Activated CD4-positive, alpha-beta T cell treated with anti-CD3 and anti-CD28 coated beads, Interleukin-2, amount 50 U/mL, for 1 hour (primary cell): Measurements from ENCODE around the gene ADISSP.

Experiments
- DNase-seq: peaks from one replicate; pipeline ENCODE4 v3.0.0-alpha.2; 2020

Gene ADISSP

DNA sequence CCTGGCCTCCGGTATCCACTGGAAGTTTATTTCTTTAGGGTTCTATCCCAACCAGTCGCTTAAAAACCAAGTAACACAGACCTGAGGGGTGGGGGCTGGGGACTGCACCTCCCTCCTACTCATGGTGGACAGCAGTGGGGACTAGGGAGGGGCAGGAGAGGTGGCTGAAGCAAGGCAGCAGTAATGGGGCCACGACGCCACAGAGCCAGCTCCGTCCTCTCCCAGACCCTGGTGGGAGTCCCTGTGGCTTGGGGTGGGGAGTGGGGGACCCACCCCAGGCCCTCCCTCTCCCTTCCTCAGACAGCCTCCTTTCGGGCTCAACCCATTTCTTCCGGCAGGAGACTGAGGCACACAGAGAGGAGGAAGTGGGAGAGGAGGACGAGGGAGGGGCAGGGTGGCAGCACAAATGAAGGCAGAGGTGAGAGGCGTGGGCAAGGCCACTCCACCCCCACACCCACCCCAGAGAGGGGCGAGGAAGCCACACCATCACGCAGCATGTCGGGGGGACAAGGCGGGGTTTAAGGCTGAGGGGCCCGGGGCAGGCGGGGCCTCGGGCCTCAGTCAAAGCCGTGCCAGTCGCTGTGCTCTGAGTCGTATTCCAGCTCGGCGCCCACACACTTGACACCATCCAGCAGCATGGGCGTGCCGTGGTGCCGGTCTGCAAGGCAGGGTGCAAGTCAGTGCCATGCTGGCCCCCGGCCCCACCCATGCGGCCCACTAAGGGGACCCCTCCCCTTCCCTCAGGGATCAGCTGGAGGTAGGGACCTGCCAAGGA, 13.9 kb downstream of the ADISSP start:
- no peak for DNase-seq

DNA sequence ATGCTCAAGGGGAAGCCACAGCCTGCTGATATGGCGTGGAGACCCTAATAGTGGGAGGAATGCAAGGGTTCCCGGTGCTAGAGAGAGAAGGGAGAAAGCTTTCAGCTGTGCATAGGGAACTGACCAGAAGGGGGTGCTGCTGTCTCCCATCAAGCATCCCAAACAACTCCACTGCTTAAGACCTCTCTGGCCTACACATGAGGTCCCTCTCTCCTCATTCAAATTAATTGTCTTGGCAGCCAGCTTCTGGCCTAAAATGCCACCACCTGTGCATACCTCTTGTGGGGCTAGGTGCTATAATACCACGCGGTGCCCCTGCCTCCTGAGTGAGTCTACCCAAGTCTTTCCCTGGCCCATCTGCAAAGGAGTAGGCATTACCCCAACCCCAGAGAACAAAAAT, 14.5 kb downstream of the ADISSP start:
- peak; percentile 63 for DNase-seq

DNA sequence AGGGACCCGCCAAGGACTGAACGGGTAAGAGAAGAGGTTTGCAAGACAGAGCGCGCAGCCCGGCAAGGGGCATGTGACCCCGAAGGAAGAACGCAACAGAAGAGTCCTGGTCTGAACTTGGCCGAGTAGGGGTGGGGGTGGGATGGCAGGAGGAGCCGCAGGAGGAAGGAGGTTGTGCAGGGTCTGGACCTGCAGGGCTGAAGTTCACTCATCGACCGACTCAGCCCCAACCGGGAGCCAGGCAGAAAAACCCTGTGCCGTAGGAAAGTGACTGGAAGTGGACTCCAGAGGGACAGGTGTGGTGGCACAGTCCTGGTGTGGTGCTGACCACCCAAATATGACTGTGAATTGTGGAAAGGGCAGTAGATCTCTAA, 15.2 kb downstream of the ADISSP start:
- DNase-seq, result no peak

DNA sequence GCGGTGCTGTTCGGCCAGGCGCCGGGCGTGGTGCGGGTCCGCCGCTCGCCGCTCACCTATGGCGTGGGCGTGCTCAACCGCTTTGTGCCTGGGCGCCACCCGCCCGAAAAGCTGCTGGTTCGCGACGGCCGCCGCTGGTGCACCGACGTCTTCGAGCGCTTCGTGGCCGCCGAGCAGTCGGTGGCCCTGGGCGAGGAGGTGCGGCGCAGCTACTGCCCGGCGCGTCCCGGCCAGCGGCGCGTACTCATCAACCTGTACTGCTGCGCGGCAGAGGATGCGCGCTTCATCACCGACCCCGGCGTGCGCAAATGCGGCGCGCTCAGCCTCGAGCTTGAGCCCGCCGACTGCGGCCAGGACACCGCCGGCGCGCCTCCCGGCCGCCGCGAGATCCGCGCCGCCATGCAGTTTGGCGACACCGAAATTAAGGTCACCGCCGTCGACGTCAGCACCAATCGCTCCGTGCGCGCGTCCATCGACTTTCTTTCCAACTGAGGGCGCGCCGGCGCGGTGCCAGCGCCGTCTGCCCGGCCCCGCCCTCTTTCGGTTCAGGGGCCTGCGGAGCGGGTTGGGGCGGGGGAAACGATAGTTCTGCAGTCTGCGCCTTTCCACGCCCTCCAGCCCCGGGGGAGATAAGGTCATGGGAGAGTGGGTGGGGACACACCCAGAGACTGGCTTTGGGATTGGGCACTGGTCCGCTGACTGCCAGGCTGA, 15.7 kb downstream of the ADISSP start:
- DNase-seq, result peak; percentile 67

DNA sequence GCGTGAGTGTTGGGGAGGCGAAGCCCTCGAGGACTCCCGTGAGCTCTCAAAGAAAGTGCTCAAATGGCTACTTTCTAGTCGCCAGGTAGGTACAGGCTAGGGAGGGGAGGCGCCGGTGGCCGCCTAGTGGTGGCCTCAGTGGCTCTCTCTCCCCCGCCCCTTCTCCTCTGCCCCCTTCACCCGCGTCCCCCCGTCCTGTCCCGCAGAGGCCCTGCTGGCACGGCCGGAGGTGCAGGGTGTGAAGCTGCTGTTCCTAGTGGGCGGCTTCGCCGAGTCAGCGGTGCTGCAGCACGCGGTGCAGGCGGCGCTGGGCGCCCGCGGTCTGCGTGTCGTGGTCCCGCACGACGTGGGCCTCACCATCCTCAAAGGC, 16.3 kb downstream of the ADISSP start:
- DNase-seq, result no peak

DNA sequence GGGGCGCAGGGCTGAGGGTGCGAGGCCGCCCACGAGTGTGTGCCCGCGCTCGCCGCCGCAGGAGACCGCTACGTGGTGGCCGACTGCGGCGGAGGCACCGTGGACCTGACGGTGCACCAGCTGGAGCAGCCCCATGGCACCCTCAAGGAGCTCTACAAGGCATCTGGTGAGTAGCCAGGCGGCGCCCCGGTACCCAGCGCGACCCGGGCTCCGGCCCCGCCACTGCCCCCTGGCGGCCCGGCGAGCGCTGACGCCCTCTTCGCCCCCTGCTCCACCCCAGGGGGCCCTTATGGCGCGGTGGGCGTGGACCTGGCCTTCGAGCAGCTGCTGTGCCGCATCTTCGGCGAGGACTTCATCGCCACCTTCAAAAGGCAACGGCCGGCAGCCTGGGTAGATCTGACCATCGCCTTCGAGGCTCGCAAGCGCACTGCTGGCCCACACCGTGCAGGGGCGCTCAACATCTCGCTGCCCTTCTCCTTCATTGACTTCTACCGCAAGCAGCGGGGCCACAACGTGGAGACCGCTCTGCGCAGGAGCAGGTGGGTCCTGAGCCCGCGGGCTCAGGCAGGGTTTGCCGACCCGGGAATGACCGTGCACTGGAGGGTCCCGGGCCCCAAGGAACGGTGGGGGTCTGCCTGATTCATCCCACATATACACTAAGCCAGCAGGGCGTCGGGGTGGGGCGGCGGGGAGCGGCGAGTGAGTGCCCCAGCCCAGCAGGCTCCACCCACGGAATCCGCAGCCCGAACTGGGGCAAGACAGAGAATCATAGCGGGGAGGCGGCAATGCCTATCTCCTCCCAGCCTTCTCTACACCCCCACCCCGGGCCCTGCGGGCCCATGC, 17.6 kb downstream of the ADISSP start:
- peak; percentile 17 for DNase-seq

DNA sequence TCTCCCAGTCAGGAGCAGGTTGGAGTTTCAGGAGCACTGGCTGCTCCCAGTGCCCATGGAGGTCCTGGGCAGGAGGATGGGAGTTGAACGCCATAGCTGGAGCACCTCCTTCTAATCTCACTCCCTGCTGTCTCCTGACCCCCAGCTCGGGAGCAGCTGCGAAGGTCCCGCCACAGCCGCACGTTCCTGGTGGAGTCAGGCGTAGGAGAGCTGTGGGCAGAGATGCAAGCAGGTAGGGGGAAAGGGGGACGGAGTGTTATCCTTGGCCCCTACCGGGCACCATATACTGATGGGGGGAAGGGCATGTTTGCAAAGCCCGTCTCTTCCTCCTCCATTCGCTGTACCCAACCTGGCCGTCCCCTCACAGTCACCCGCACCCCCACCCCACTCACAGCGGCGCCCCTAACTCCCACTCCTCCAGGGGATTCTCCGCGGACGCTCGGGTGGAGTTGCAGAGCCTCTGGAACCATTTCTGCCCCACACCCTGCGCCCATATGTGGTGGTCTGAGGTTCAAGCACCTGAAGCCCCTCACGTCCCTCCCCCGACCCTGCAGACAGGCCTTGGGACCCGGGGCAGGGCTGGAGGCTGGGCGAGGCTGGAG, 18.4 kb downstream of the ADISSP start:
- DNase-seq, result no peak

DNA sequence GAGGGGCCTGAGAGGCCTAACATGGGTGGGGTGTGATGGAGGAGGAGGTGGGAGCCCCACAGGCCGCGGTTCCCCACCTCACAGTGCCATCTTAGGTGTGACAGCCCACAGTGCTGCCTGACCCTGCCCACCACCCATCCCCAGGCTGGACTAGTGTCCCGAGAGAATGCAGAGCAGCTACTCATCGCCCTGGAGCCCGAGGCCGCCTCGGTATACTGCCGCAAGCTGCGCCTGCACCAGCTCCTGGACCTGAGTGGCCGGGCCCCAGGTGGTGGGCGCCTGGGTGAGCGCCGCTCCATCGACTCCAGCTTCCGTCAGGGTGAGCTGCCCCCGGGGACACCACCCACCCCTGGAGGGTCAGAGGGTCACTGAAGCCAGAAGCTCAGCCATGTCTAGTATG, 19.5 kb downstream of the ADISSP start:
- no peak for DNase-seq

DNA sequence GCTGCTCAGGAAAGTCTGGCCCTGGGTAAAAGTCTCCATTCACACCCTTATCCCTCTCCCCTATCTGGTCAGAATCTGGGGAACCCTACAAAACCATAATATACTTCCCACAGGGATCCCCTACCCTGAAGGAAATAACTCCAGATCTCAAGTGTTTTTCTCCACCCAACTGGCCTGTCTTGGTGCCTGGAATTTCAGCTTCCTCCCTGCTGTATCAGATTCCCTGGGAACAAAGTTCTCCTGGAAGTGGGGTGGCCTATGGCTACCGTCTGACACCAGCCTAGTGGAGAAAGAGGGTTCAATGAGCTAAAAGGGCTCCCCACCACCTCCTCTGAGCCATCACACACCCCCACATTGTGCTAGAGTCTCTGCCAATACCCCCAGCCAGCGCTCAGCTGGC, 20.1 kb downstream of the ADISSP start:
- no peak for DNase-seq

DNA sequence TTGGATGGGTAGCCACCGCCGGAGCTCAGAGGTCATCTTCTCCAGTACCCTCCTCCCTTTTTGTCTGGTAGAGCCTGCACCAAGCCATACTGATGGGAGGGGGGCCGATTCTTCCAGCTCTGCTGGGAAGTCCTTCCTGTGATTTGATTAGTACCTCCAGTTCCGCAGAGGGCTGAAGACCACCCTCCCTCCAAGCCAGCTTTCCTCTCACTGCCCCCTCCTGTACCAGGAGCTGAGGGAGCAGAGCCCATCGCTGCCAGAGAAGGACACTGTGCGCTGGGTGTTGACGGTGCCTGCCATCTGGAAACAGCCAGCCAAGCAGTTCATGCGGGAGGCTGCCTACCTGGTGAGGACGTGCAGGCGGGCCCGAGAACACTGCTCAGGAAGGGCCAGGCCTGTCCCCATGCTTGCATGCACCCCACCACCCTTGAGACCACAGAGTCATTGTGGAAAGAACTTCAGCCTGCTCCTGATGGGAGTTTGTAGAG, 21.8 kb downstream of the ADISSP start:
- no peak for DNase-seq

DNA sequence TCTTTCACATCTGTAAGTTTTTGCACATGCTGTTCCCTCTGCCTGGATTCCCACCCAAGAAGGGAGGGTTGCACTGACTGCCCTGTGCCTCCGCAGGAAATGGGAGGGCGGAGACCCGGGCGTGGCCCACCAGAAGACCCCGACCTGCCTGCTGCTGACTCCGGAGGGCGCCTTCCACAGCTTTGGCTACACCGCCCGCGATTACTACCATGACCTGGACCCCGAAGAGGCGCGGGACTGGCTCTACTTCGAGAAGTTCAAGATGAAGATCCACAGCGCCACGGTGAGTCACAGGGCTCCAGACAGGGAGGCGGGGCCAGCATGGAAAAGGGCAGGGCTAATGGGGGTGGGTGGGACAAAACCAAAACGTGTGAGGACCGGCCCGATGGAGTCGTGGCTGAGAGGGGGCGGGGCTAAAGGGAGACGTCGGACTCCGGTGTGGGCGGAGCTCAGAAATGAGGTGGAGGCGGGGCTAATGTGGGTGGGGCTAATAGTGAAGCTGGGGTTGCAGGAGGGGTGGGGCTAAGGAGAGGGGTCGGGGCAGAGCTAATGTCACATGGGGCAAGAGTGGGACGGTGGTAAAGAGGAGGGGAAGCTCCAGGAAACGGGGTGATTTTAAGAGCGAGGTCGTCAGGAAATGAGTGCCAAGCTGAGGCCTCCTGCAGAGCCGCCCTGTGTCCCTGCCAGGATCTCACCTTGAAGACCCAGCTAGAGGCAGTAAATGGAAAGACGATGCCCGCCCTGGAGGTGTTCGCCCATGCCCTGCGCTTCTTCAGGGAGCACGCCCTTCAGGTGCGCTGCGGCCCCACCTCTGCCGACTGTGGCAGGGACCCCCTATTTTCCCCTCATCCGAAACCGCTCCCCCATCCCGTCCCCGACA, 22.5 kb downstream of the ADISSP start:
- DNase-seq, result peak; percentile 76

DNA sequence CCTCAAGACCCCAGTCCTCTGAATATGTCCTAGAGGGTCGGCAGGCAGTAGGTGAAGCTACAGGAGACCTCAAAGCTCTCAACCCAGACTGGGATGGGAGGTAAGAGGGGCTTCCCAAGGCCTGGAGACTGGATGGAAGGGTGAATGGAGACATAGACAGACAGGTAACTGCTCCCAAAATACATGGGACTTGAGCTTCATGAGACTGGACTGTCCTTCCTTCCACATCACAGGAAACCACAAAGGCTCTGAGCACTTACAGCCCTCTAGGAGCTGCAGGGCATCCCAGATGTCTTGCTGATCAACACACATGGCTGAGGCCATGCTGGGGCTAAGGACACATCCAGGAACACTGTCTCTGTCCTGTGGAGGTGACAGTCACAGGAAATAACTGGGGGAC, 23.5 kb downstream of the ADISSP start:
- no peak for DNase-seq

DNA sequence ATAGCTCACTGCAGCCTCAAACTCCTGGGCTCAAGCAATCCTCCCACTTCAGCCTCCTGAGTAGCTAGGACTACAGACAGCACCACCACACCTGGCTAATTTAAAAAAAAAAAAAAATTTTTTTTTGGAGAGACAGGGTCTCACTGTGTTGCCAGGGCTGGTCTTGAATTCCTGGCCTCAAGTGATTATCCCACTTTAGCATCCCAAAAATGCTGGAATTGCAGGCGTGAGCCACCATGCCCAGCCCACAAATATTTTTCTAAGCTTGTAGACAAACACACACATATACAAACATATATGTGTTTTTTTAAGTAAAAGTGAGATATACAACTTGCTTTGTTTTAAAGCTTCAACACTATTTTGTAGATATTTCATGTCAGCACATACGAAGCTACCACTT, 24.3 kb downstream of the ADISSP start:
- no peak for DNase-seq

DNA sequence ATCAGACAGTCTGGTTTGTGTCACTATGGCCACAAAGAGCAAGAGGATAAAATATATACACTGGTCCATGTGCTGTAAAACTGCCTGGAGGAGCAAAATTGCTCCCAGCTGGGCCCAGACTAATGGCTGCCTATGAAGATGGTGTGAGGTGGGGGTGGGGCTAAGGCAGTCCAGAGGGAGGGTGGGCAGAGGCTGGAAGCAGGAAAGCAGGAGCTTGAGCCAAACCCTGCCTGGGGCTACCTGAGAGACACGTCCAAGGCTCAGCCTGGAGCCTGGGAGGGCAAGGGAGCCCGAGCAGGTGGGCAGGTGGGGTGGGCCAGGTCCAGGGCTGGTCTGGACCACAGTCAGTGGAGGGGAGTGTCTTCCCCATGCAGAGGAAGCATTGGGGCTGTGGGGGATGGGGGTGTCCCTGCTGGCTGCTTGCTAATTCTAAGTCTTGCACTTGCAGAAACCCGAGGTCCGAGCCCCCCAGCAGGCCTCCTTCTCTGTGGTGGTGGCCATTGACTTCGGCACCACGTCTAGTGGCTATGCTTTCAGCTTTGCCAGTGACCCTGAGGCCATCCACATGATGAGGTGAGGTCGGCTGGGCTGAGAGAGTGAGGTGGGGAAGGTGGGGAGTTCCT, 25.6 kb downstream of the ADISSP start:
- DNase-seq, result no peak

DNA sequence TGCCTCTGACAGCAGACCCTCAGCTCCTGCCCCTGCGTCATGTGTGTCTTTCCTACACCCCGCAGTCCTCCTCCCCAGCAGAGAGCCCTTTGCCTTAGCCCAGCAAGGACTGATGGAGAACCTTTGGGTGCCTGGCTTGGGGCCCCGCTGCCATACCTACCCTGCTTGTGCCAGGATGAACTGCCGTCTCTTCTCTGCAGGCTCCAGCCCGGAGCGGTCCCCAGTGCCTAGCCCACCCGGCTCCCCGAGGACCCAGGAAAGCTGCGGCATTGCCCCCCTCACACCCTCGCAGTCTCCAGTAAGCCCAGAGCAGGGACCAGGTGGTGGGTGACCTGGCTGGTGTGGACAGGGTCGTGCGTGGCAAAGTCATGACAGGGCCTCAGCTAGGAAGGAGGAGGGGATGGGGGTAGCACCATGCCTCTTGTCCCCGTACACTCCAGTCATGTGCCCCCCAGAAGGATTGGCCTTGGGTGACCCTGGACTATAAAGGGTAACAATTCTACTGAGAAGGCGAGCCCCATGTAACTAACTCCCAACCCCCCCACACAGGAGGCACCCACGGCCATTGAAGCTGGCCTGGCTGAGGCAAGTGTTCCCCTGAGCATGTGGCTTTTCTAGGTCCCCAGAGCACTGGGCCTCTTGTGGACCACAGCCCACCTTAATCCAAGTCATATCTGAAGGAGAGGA, 26.8 kb downstream of the ADISSP start:
- DNase-seq, result no peak

DNA sequence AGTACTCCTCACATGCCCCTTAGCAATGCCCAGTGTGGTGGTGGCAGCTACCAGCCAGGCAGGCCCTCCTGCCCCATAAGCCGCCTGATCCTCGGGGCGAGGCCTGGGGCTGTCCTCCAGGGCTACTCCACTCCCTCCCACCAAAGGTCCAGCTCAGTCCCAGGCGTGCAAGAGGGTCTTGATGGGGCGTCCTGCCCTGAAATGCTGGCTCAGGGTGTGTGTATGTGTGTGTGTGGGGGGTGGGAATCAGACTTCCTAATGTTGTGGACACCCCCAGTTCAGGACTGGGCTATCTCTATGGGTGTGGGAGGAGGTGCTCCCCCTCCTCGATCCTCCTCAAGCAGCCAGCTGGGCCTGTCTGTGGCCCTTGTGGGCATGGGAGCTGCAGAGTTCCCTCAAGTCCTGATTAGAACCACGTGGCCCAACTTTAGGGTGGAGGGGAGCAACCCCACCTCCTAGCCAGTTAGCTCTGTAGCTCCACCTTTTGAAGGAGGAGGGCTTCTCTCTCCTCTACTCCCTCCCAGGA, 27.6 kb downstream of the ADISSP start:
- no peak for DNase-seq

DNA sequence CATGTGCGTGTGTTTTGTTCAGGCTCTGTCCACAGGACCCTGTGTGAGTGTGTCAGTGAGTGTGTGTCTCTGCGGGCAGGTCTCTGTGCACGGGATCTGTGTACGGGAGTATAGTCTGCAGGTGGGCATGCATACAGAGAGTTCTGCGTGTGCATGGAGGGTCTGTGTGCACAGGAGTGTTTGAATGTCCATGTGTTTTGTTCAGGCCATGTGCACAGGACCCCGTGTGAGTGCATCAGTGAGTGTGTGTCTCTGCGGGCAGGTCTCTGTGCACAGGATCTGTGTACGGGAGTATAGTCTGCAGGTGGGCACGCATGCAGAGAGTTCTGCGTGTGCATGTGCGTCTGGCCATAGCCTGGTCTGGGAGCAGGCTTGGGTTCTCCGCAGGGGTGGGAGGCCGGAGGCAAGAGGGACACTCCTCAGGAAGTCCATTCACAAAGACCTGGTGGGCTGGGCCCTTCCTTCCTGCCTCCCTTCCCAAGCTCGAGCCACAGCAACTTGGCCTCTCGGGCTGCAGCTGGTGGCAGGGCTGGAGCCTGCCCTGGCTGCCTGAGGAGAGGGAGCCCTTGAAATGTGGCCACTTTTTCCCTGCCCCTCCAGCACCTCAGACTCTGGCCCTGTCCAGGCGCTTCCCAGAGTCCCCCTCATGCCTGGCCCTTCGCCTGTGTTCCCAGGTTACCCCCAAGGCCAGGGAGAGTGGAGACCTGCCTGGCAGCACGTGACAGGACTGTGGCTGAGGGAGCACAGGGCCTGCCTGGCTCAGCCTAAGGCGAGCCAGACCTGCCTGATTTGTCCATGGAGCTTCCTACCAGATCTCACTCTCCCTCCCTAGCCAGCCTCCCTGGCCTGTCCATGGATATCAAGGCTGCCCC, 28.3 kb downstream of the ADISSP start:
- DNase-seq, result no peak

DNA sequence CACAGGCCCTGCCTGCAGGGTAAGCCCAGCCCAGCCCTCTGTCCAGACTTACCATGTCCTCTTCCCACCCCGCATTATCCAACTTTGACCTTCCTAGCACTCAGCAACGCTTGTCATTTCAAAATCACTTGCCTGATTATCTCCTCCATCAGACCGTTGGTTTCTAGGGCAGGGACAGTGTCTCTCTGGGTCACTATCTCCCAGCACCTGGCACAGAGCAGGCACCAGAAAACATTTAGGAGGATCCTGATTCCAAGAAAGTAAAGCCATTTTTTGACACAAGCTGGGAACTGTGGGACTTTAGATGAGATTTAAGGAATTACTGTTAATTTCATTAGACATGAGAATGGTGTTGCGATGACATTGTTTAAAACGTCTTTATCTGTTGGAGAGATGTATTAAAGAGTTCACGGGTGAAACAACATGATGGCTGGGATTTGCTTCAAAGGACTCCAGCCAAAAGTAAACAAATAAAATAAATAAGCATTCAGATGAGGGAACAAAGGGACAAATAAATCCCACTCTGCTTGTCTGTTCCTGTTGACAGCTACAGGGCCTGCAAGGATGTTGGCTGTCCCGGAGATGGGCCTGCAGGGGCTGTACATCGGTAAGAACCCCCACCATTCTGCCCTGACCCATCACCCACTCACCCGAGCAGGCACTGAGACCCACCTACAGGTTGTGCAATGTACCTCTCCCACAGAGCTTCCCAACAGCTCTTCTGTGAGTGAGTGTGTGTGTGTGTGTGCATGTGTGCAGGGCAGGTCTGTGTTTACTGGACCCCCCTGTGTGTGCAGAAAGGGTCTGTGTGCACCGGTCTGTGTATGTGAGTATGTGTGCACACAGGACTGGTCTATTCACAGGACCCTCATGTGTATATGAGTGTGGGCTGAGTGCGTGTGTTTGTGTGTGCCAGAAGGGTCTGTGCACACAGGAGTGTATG, 29.2 kb downstream of the ADISSP start:
- DNase-seq, result no peak

DNA sequence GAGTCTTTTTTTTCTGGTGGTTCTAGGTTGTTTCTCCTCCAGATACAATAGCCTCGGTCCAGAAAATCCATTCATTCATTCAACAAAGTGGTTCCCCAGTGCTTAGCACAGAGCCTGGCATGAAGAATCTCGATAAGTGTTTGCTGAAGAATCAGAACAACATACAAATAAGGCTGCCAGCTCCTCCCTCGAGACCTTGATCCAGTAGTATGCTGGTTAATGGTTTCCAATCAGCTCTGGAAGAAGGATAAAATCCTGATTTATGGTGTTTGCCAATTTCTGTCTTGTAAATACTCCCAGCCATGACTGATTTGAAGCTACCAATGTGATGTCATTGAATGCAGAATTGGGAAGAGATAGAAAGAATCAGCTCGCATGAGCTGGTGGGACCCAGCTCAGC, 31.8 kb downstream of the ADISSP start:
- no peak for DNase-seq
